SK-N-SH treated with all-trans-retinoic acid at 6 μM for 48 hours (cell line): ENCODE measurements around the gene UHRF2.

ENCODE experiments used
- CSRNP3 ChIP-seq: fragments of 250-450 bp; sonication (Bioruptor Pico); IDR thresholded peaks from 2 replicates; pipeline ENCODE4 v1.5.1; 2021; ENCODE audit warnings: mild to moderate bottlenecking, moderate library complexity
- GLIS3 ChIP-seq: fragments of 250-450 bp; sonication (Bioruptor Pico); IDR thresholded peaks from 2 replicates; pipeline ENCODE4 v1.5.0; 2020; ENCODE audit warnings: mild to moderate bottlenecking, moderate library complexity
- OSR1 ChIP-seq: fragments of 250-450 bp; sonication (Bioruptor Pico); IDR thresholded peaks from 2 replicates; pipeline ENCODE4 v1.8.0; 2022; ENCODE audit warnings: moderate library complexity, mild to moderate bottlenecking, inconsistent platforms
- PATZ1 ChIP-seq: fragments of 250-450 bp; sonication (Bioruptor Pico); IDR thresholded peaks from 2 replicates; pipeline ENCODE4 v1.8.0; 2020; ENCODE audit warnings: mild to moderate bottlenecking, moderate library complexity, borderline replicate concordance
- PPARA ChIP-seq: fragments of 250-450 bp; sonication (Bioruptor Pico); IDR thresholded peaks from 2 replicates; pipeline ENCODE4 v1.5.0; 2020; ENCODE audit warnings: mild to moderate bottlenecking, borderline replicate concordance
- RARB ChIP-seq: fragments of 250-450 bp; sonication (Bioruptor Pico); IDR thresholded peaks from 2 replicates; pipeline ENCODE4 v1.8.0; 2021; ENCODE audit warnings: mild to moderate bottlenecking, moderate library complexity
- TCF4 ChIP-seq: fragments of 250-450 bp; sonication (Bioruptor Pico); IDR thresholded peaks from 2 replicates; pipeline ENCODE4 v1.8.0; 2021; ENCODE audit warnings: mild to moderate bottlenecking, moderate library complexity, borderline replicate concordance
- ZC3H10 ChIP-seq: fragments of 250-450 bp; sonication (Bioruptor Pico); IDR thresholded peaks from 2 replicates; pipeline ENCODE4 v1.5.1; 2021; ENCODE audit warnings: mild to moderate bottlenecking, moderate library complexity
- ZFP3 ChIP-seq: fragments of 250-450 bp; sonication (Bioruptor Pico); IDR thresholded peaks from 2 replicates; pipeline ENCODE4 v1.5.0; 2020; ENCODE audit warnings: mild to moderate bottlenecking, moderate library complexity

- no peak for TF ChIP-seq RARB (CRISPR knock-in tag)
- TF ChIP-seq CSRNP3 (CRISPR knock-in tag), result no peak
- TF ChIP-seq ZC3H10 (CRISPR knock-in tag), result no peak
- TF ChIP-seq OSR1 (CRISPR knock-in tag), result no peak
- TF ChIP-seq TCF4 (CRISPR knock-in tag), result no peak
- TF ChIP-seq PATZ1 (CRISPR knock-in tag), result no peak
- no peak for TF ChIP-seq GLIS3 (CRISPR knock-in tag)
- no peak for TF ChIP-seq ZFP3 (CRISPR knock-in tag)
- no peak for TF ChIP-seq PPARA
Observed at GRCh38 chr9:6399071-6399470, 13.9 kb upstream of the UHRF2 start.
